Measurements from ENCODE around the gene SLC9A9.

The SLC9A9 gene

DNA sequence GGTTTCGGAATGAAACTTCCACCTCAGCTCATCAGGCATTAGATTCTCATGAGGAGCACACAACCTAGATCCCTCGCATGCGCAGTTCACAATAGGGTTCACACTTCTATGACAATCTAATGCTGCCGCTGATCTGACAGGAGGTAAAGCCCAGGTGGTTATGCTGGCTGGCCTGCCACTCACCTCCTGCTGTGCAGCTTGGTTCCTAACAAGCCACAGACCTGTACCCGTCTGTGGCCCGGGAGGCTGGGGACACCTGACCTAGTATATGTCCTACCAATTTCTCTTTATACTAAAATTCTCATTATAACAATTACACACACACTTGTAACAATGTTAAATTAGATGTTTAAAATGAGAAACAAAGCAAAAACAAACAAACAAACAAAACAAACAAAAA, 172.2 kb downstream of the SLC9A9 start:
- no peak for DNase-seq

DNA sequence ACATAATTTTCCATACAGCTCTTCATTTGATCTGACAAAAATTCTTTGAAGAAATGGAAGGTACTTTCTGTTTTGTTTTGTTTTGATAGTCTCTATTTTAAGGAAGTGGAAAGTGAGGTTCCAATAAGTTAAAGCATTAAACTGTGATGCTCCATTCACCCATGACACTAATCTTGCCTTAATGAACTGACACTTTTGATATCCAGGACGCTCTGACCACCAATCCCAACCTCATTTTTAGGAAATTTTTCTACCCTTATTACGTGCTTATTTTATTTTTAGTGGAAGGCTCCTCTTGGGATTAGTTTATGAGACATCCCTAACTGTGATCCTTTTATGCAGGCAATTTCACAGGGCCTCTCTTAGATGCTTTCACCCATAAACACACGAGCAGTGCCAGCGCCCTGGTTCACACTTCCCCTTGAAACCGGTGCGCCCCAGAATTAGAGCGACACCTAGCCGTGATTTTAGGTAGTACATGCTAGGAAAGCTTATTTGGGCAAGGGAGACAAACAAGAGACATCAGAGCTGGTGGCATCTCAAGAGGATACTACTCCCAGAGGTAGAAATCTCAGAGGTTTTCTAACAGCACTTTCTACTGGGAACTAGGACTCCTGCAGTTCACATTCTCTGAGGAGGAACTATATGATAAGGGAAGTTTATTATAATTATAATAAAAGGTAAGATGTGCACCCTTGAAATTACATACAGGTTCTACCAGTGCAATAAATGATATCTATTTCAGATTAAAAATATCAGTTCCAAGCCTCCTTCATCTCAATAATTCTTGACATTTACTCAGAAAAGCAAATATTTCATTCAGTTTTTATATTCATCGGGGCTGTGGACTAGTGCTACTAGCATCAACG, 173.9 kb downstream of the SLC9A9 start:
- peak; percentile 82 for DNase-seq

DNA sequence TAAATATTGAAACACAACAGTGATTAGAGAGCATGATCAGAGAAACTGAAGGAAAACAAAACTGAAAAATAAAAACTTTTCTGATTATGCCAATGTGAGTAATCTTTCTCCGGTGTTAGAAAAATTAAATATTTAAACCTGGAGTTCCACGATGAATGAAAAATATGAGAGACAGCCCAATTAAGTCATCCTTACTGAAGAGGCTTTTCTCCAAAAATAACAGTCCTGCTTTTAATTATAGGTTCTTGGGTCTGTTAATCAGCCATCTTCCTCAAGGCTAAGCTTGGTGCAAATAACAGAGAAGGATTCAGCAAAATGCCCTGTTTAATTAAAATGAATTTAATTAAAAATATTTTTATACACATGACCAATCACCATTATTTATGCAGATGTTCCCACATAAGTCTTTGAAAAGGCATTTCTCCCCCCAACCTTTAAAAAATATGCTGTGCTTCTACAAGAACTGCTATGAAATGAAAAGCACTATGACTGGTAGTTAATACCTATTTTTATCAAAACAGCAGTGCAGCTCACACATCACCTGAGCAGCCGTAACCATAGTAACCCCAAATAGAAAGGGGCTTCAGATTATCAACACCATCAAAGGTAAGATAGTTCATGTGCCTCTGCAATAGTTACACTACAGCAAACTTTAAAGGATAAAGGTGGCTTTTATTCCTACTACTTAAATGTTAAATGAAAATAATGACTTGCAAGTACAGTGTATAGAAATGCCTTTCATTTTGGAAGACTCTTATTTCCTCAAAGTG, 175.7 kb downstream of the SLC9A9 start:
- no peak for DNase-seq

DNA sequence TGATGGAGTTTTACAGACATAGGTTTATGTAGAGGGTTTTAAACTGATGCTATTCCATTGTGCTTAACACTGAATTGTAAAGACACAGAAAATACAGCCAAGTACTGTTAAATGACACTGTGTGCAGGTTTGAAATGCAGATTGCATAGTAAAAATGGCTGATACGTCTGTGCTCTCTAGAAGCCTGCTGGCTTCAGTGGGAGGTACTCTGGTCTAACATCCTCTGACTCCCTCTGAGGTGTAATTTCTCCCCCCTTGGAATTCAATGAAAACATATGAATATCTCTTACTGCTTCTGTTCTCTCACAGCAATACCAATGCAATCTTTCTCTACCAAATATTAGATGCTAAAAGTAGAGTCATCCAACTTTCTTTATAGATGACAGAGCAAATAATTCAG, 176.6 kb downstream of the SLC9A9 start:
- DNase-seq = no peak

DNA sequence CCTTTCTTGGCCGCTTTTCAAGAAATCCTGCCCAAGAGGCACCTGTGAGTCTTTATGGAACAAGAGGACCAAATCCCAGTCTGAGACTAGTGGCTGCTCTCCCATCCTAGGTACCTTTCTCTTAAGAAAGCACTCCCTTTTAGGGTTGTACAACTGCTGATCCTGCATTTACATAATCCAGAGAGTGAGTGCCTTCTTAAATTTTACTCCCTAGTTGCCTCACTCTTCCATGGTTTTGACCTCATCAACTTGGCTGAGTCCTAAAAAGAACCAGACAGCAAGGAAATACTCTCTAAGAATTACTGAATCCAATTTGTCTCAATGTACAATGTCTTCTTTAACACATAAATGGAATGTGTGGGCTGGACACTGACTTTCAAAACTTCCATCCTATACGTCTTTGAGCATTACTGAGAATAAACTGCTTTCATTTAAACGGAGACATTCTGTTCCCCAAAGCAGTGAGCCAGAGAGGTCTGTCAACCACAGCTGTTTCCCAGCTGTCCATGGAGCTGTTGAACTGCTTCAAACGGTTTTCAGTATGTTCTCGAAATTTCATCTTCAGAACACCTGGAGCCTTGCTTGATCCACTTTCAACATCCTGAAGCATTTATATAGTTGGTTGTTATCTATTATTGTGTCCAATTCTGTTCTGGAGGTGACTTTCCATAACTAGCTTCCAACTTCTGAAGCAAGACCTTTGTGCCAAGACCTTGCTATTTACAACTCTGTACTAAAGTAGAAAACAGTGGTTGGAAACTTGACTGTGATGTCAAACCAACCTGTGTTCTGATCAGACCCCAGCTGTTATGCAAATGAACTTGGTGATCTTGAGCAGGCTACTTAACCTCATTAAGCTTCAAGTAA, 179.1 kb downstream of the SLC9A9 start:
- DNase-seq = no peak

DNA sequence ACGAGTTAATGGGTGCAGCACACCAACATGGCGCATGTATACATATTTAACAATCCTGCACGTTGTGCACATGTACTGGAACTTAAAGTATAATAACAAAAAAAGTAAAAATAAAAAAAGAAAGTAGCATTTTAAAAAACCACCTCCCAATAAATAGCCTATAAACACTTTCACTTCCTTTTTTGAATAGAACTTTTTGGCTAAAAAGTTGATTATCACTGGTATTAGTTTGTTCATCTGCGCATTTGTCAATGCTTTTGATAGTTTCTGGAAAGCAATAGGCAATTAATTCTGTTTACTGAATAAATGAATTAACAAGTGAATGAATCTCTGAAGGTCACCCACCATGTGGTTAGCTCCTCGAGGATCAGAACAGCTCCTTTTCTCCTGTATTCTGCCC, 179.9 kb downstream of the SLC9A9 start:
- no peak for DNase-seq

DNA sequence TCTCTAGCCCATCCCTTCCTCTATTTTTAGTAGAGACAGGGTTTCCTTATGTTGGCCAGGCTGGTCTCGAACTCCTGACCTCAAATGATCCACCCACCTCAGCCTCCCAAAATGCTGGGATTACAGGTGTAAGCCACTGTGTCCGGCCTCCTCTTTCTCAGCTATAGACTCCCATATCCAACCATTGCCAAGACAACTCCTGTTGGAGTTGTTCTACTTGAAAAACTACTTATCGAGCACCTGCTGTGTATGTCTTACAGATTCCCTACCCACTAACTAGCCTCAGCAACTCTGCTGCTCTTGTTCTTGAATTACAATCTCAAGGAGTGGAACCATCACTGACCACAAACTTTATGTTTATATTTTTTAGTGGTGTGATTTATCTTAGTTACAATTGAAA, 186.6 kb downstream of the SLC9A9 start:
- DNase-seq = no peak

DNA sequence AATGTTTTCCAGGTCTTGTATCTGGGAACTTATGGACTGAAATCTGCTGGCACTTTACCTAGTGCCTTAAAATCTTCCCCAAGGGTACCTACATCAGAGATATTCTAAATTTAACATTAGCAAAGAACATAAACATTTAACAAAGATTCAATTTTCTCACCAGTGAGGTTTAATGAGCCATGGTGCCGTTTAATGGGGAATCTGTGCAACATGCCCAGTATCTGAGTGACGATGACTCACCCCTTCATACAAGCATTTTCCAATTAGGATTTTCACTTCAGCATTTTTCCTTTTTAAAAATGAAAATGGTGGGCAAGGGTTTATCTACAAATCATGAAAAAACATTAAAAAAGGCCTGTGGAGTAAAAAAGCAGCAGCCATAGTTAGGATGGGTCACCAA, 189.4 kb downstream of the SLC9A9 start:
- no peak for DNase-seq

DNA sequence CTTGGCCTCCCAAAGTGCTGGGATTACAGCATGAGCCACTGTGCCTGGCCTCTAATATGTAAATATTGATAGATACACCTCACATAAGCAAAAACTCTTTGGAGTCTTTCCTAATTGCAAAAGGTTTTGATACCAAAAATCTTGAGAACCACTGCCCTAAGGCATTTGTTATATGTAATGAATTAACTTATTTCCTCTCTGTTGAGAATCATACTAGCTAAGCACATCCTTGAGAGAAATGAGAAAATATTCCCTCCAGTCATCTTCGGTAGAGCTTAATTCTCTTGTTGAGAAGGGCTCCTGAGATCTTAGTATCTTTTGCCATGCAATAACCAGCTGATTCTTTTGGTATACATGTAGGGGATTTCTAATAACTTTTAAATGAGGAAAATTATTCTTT, 190.2 kb downstream of the SLC9A9 start:
- no peak for DNase-seq

DNA sequence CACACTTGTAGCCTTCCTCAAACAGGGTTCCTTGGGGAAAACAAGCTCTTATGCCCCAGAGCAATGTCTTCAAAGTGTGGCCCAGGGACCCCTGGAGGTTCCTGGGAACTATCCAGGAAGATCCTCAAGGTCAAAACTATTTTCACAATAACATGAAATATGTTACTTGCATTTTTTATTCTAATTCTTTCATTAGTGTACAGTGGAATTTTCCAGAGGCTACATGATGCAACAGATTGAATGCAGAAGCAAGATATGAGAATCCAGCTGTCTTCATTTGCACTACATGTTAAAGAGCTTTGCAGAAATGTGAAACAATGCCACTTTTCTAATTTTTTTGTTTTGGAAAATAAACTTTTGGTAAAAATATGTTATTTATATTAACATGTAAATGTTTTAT, 190.9 kb downstream of the SLC9A9 start:
- no peak for DNase-seq

DNA sequence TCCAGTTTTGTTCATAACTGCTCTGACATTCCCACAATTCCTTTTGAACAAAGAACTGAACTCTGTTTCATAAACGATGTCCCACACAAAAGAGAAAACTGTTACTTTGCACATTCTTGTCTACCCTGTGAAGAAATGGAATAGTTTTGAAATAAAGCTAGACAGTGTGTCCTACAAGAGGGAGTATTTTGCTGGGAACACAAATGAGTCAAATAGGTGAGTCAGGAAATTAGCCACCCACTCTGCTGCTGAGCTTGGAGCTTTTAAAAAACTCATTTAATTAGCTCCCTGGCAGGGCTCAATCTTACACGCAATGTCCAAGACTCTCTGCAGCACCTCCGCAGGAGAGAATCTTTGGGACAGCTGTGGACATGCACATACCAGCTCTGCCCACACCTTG, 193.4 kb downstream of the SLC9A9 start:
- DNase-seq = no peak

DNA sequence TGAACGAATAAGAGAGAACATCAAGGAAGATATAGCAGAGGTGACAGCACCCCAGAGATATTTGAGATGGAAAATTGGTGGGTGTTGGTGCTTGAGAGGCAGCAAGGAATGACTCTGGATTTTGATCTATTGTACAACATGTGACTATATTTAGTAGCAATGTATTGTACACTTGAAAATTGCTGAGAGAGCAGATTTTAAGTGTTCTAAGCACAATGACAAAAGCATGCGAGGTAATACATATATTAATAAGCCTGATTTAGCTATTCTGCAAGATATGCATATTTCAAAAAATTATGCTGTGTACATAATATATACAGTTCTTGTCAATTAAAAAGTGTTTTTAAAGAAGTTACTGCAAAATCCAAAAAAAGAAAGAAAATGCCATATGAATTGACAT, 194.3 kb downstream of the SLC9A9 start:
- no peak for DNase-seq

DNA sequence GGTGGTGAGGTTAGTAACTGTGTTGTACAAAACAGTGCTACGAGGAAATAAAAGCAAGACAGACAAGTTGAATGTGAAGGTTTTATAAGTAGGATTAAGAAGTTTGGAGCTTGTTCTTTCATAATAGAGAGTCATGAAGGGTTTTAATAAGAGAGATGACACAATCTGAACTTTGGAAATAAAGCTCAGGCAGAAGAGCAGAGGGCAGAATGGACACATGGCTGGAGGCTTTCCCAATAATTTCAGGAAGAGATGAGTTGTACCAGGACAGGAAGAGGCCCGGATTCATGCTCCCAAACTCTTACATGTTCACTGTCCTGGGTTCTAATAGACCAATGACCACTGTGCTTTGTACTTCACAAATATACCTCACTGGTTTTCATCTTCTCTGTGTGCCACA, 194.8 kb downstream of the SLC9A9 start:
- DNase-seq = no peak

DNA sequence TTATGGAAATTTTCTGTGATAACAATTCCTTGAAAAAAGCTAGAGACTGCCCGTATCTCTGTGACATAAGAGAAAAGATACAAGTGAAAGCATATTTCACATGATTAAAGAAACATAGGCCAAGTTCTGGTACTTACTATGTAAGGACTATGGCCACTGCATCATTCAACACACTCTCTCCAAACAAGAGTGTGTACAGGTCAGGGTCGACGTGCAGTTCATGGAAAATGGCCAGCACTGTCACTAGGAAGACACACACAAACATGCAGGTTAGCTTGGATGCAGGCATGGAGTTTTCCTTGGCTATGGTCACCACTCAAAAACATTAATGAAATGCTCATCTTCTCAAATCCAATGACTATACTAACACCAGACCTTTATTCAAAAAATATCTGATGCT, 196.2 kb downstream of the SLC9A9 start:
- no peak for DNase-seq

DNA sequence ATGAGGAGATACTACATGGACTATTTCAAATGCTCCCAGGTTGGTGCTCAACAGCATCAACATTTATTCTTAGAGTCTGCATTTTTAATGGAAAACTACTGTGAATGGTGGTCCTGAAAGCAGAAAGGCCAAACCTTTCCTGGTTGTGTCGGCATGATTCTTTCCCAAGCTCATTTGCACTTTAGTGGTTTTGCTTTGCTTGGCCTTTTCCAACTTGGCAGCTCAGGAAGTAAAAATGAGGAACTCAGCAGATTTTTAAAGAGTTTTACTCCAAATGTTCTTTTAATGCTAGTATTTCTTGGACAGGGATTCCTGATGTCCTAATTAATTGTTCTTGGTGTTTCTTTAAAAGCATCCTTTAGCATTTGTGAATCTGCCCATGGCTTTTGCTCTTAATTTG, 197.4 kb downstream of the SLC9A9 start:
- no peak for DNase-seq

DNA sequence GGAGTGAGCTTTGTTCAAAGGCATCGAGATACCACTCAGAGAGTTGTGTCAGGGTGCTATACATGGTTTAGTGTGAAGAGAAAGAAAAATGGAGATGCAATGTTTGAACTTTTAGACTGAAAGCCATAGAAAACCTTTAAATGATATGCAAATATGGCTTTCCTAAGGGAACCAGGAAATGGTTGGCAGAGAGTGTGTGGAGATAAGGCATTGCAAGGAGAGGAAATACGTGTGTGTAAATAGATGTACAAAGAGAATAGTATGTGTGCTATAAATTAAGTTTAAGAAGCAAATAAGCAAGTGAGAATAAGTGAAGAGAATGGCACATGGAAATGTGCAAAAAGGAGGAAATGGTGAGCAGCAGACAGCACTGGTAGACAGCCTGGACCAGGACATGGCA, 198.1 kb downstream of the SLC9A9 start:
- DNase-seq = no peak

DNA sequence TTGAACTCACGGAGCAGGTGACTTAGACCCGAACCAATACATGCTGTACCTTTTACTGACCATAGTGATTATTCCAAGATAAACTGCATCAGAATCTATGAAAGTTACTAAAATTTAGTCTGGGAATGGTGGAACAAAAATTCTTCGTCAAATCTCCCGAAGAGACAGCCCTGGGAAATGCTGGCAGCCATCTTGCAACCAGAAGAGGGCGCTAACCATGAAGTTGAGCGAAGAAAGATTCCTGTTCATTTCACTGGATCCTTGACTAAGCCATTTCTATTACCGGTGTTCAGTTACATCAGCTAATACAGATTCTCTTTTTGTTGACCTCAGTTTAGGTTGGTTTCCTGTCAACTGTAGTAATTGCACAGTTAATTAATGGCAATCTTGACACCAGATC, 199.6 kb downstream of the SLC9A9 start:
- no peak for DNase-seq

DNA sequence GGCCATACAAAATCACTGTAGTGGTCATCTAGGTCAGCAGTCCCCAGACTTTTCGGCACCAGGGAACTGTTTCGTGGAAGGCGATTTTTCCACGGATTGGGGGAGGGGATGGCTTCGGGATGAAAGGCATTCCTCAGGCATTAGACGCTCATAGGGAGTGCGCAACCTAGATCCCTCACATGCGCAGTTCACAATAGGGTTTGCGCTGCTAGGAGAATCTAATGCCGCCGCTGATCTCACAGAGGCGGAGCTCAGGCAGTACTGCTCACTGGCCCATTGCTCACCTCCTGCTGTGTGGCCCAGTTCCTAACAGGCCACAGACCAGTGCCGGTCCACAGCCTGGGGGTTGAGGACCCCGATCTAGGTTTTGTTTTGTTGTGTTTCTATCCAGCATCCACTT, 200.1 kb downstream of the SLC9A9 start:
- no peak for DNase-seq

DNA sequence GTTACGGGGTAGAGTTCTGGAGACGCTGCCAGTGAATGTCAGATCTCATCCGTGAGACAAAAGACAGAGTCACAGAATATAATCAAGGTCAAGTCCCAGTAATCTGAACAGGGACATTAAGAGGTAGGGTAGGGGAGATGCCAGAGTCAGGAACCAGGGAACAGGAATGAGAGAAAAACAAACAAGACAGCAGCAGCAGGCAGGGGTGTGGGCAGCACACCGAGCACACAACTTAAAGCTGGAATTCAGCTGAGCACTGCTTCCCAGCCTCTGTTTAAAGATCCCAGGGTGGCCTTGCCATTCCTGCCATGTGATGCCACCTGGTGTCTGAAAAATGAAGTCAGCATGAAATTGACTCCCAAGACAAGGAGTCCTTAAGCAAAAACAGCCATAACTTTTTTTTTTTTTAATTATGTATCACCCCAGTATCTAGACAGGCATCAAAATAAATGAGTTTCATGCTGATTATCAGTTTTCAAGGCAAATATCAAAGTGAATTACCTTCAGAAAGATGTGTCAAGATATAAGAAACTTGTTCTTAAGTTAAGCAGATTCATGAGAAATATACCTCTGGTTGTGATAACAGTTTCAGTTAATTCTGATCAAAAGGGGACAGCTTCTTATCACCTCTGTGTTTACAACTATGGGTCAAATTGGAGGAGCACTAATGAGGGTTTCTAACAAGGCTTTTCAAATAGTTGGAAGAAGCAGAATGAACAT, 203.7 kb downstream of the SLC9A9 start:
- DNase-seq = peak; percentile 18

DNA sequence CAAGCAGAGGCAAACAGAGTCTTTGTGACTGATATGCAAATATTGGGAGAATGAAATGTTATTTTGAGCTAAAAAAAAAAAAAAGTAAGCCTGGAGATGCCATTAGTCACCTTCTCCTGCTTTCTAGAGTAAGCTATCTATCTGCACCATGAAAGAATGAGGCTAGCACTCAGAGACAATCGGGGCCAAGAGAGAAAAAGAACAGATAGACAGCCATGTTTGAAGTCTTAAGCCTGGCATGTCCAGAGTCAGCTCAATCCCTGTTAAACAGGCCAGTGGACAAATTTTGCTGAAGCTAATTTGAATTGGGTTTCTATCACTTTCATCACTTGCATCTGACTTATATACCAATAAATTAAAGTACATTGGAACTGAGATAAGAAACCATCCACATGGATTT, 204.4 kb downstream of the SLC9A9 start:
- DNase-seq = no peak

DNA sequence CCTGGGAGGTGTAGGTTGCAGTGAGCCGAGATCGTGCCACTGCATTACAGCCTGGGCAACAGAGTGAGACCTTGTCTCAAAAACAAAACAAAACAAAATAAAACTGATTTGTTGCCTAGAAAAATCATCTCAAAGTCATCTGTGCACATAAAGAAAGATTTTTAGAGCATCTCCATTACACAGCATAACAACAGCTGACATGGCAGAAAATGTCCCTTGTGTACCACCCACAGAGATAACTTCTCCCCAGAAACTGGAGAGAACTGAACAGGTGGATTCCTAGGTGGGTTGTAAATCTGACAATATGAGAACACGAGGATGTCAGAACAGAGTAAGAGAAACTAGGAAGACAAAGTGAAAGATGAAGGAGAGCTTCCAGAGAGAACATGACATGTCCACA, 207.5 kb downstream of the SLC9A9 start:
- no peak for DNase-seq

DNA sequence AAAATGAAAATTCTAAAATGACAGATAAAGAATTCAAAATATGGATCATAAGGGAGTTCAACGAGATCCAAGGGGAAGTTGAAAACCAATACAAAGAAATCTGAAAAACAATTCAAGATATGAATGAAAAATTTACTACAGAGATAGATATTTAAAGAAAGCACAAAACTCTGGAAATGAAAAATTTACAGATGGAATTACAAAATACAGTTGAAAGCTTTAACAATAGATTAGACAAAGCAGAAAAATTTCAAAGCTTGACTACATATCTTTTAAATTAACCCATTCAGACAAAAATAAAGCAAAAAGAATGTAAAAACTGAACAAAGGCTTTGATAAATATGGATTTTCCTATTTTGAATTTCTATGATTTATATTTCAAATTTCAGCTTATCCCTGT, 211.1 kb downstream of the SLC9A9 start:
- no peak for DNase-seq

DNA sequence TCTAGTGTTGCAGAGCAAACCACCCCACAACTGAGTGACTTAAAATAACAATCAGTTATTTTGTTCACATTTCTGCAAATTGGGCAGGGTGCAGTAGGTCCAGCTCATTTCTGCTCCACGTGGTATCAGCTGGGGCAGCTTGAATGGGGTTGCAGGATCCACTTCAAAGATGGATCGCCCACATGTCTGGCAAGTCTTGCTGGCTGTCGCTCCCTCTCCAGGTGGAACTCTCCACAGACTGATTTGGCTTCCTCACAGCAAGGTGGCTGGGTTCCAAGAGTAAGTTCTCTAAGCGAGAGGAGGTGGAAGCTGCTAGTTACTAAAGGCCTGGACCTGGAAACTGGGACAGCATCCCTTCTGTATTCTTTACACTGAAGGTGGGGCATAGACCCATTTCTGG, 213.3 kb downstream of the SLC9A9 start:
- DNase-seq = no peak

Data from CD4-positive, alpha-beta T cell treated with Interleukin-17A for 1 hour (primary cell).